HCT116 (cell line): ENCODE results near the gene MN1. TPM values are rescaled to one million over a fixed set of nuclear protein-coding genes. Genes with fewer than 3 reads are reported as not detected.

Experiments
- ATAC-seq: fragments of 200-7000 bp; cut with Tn5 transposase; 2 replicates; pipeline ENCODE4 v1.9.1; 2020; ENCODE audit warnings: mild to moderate bottlenecking, moderate library complexity
- BruUV-seq: library from RNA; stranded (reverse); fragments of 400-500 nt; replicated peaks from 2 replicates; lab custom pipeline; 2021; lab: Mats Ljungman, UMichigan
- CTCF ChIA-PET: fragments of 300-600 bp; sonication (Branson Sonifier 250); formaldehyde crosslinking; loops from one replicate; lab custom pipeline; 2021; ENCODE audit warnings: antibody characterized with exemption; lab: Charles Lee
- POLR2A ChIA-PET: fragments of 300-600, 350-600 bp; sonication (Branson Sonifier 250); formaldehyde crosslinking; loops from one replicate; lab custom pipeline; 2021; ENCODE audit warnings: antibody characterized with exemption; lab: Charles Lee
- RAD21 ChIA-PET, 2 experiments: fragments of 300-600 bp; sonication (Branson Sonifier 250); formaldehyde crosslinking; loops; one replicate each; lab custom pipeline; 2023; ENCODE audit warnings: low total read pairs in 2 of 2; ENCODE audit not compliant: uncharacterized antibody in 2 of 2, unreplicated experiment in 2 of 2, low non-redundant PET in 1 of 2; lab: Charles Lee
- DNase-seq: peaks from one replicate; pipeline ENCODE4 v3.0.0-alpha.2; 2010; ENCODE audit warnings: low read depth, low spot score
- H2AFZ ChIP-seq: fragments of 200-600 bp; shearing (Covaris generic), sonication (generic); 2 replicates; pipeline ENCODE4 v1.6.1; 2017; ENCODE audit warnings: low read depth, mixed run types, mixed read lengths, antibody characterized with exemption, low read length; ENCODE audit not compliant: poor library complexity, severe bottlenecking
- H3K27ac ChIP-seq: 2 replicates; pipeline ENCODE4 v1.5.1; 2012; ENCODE audit warnings: low read depth, low read length
- H3K27me3 ChIP-seq: fragments of 200-600 bp; sonication (generic); 2 replicates; pipeline ENCODE4 v1.6.1; 2016; ENCODE audit warnings: mixed run types, low read length, mixed read lengths; ENCODE audit not compliant: insufficient read depth
- H3K36me3 ChIP-seq, 2 experiments: fragments of 200-500 bp in 1 of 2; fragments of 200-600 bp in 1 of 2; sonication (Bioruptor generic) in 1 of 2; sonication (generic) in 1 of 2; 2 replicates each; pipeline versions ENCODE4 v1.5.1 to v1.6.1; 2014 to 2016; ENCODE audit warnings: low read length in 2 of 2, inconsistent platforms in 1 of 2, mixed read lengths in 1 of 2, mixed run types in 1 of 2; ENCODE audit not compliant: insufficient read depth in 2 of 2, control insufficient read depth in 1 of 2
- H3K4me1 ChIP-seq, 2 experiments: fragments of 200-600 bp in 1 of 2; sonication (generic) in 1 of 2; 2 replicates each; pipeline versions ENCODE4 v1.5.1 to v1.6.1; 2012 to 2017; ENCODE audit warnings: low read length in 2 of 2, inconsistent platforms in 1 of 2, mild to moderate bottlenecking in 1 of 2, mixed read lengths in 1 of 2, mixed run types in 1 of 2, moderate library complexity in 1 of 2; ENCODE audit not compliant: insufficient read depth in 2 of 2, control insufficient read depth in 1 of 2
- H3K4me2 ChIP-seq: fragments of 200-600 bp; sonication (generic); 2 replicates; pipeline ENCODE4 v1.6.1; 2017; ENCODE audit warnings: mixed run types, low read length, mixed read lengths
- H3K4me3 ChIP-seq, 2 experiments: fragments of 200-600 bp in 1 of 2; sonication (generic) in 1 of 2; replicated peaks in 1 of 2; 2 replicates each; pipeline ENCODE4 v1.5.1; 2011 to 2016; ENCODE audit warnings: low read length in 2 of 2, control low read depth in 1 of 2, low read depth in 1 of 2, mild to moderate bottlenecking in 1 of 2, mixed read lengths in 1 of 2, mixed run types in 1 of 2
- H3K79me2 ChIP-seq: fragments of 200-600 bp; sonication (generic); 2 replicates; pipeline ENCODE4 v1.6.1; 2017; ENCODE audit warnings: mild to moderate bottlenecking, mixed run types, low read length, moderate library complexity, mixed read lengths; ENCODE audit not compliant: insufficient read depth
- H3K9ac ChIP-seq: fragments of 200-600 bp; sonication (generic); 2 replicates; pipeline ENCODE4 v1.6.1; 2016; ENCODE audit warnings: low read length, mixed read lengths
- H3K9me2 ChIP-seq: fragments of 200-600 bp; sonication (generic), shearing (Covaris generic); 2 replicates; pipeline ENCODE4 v1.6.1; 2017; ENCODE audit warnings: mixed run types, mild to moderate bottlenecking, moderate library complexity; ENCODE audit not compliant: insufficient read depth
- H3K9me3 ChIP-seq, 2 experiments: fragments of 200-500 bp in 1 of 2; fragments of 200-600 bp in 1 of 2; sonication (Bioruptor generic) in 1 of 2; sonication (generic) in 1 of 2; 2 replicates each; pipeline ENCODE4 v1.6.1; 2014 to 2017; ENCODE audit warnings: low read length in 2 of 2, mixed read lengths in 2 of 2, inconsistent platforms in 1 of 2, low read depth in 1 of 2, mild to moderate bottlenecking in 1 of 2, mixed run types in 1 of 2, moderate library complexity in 1 of 2; ENCODE audit not compliant: control insufficient read depth in 1 of 2, insufficient read depth in 1 of 2
- H4K20me1 ChIP-seq: fragments of 200-600 bp; sonication (generic), shearing (Covaris generic); 2 replicates; pipeline ENCODE4 v1.6.1; 2017; ENCODE audit warnings: mixed run types, mild to moderate bottlenecking, moderate library complexity; ENCODE audit not compliant: insufficient read depth
- CBX3 ChIP-seq: IDR thresholded peaks from 2 replicates; pipeline ENCODE4 v1.6.1; 2012; ENCODE audit warnings: low read depth
- ELF1 ChIP-seq: IDR thresholded peaks from 2 replicates; pipeline ENCODE4 v1.6.1; 2012; ENCODE audit warnings: low read depth, borderline replicate concordance
- EZH2phosphoT487 ChIP-seq: fragments of 200-600 bp; IDR thresholded peaks from 2 replicates; pipeline ENCODE4 v1.6.1; 2018; ENCODE audit warnings: antibody characterized with exemption, borderline replicate concordance
- FOSL1 ChIP-seq: IDR thresholded peaks from 2 replicates; pipeline ENCODE4 v1.6.1; 2012; ENCODE audit warnings: low read depth
- POLR2A ChIP-seq: IDR thresholded peaks from 2 replicates; pipeline ENCODE4 v1.7.0; 2011; ENCODE audit warnings: borderline replicate concordance; ENCODE audit not compliant: insufficient read depth, insufficient read length; ENCODE audit errors: extremely low read depth
- POLR2AphosphoS5 ChIP-seq: IDR thresholded peaks from 2 replicates; pipeline ENCODE4 v1.6.1; 2011; ENCODE audit warnings: mild to moderate bottlenecking, low read depth, low read length, moderate library complexity
- SIN3A ChIP-seq: IDR thresholded peaks from 2 replicates; pipeline ENCODE4 v1.6.1; 2012; ENCODE audit warnings: low read depth
- SP1 ChIP-seq: IDR thresholded peaks from 2 replicates; pipeline ENCODE4 v1.6.1; 2012; ENCODE audit warnings: low read depth
- SRF ChIP-seq: IDR thresholded peaks from 2 replicates; pipeline ENCODE4 v1.6.1; 2012; ENCODE audit warnings: low read depth
- YY1 ChIP-seq: IDR thresholded peaks from 2 replicates; pipeline ENCODE4 v1.6.1; 2011; ENCODE audit warnings: low read length, low read depth, moderate library complexity, mild to moderate bottlenecking; ENCODE audit not compliant: insufficient replicate concordance; ENCODE audit errors: extremely low read depth
- ZNF274 ChIP-seq: fragments of 200-500 bp; sonication (Bioruptor generic); IDR thresholded peaks from 2 replicates; pipeline ENCODE4 v1.6.1; 2014; ENCODE audit warnings: mild to moderate bottlenecking, low read depth, low read length, inconsistent platforms
- intact Hi-C: fragments of 100-400 bp; cut with micrococcal nuclease; formaldehyde crosslinking; loops from 2 replicates; pipeline ENCODE4 v1.10.0; 2022
- total RNA-seq: library from RNA; stranded (reverse); gene quantifications from one replicate; pipeline ENCODE4 v1.2.1, GENCODE V29; 2021; ENCODE audit not compliant: unreplicated experiment
- TF ChIP-seq, protein P1 (sequence below), 3 experiments: fragments of 200-600 bp in 1 of 3; sonication (generic) in 1 of 3; IDR thresholded peaks in 2 of 3; conservative IDR thresholded peaks in 1 of 3; 2 replicates each; pipeline ENCODE4 v1.5.1; 2012 to 2017; ENCODE audit warnings: low read depth in 2 of 3, low read length in 2 of 3, antibody characterized with exemption in 1 of 3, borderline replicate concordance in 1 of 3, control low read depth in 1 of 3, mild to moderate bottlenecking in 1 of 3, mixed read lengths in 1 of 3, mixed run types in 1 of 3, moderate library complexity in 1 of 3; ENCODE audit not compliant: insufficient read depth in 1 of 3
- TF ChIP-seq, protein P2 (sequence below): IDR thresholded peaks from 2 replicates; pipeline ENCODE4 v1.6.1; 2012
- TF ChIP-seq, protein P3 (sequence below): IDR thresholded peaks from 2 replicates; pipeline ENCODE4 v1.6.1; 2011; ENCODE audit warnings: mild to moderate bottlenecking, low read length, moderate library complexity; ENCODE audit not compliant: insufficient replicate concordance; ENCODE audit errors: extremely low read depth
- TF ChIP-seq, protein P4 (sequence below): IDR thresholded peaks from 2 replicates; pipeline ENCODE4 v1.6.1; 2012
- TF ChIP-seq, protein P5 (sequence below): IDR thresholded peaks from 2 replicates; pipeline ENCODE4 v1.6.1; 2012; ENCODE audit warnings: low read depth

Gene MN1
- total RNA-seq, 1 experiment from 2014 or later = 2.9 TPM

DNA sequence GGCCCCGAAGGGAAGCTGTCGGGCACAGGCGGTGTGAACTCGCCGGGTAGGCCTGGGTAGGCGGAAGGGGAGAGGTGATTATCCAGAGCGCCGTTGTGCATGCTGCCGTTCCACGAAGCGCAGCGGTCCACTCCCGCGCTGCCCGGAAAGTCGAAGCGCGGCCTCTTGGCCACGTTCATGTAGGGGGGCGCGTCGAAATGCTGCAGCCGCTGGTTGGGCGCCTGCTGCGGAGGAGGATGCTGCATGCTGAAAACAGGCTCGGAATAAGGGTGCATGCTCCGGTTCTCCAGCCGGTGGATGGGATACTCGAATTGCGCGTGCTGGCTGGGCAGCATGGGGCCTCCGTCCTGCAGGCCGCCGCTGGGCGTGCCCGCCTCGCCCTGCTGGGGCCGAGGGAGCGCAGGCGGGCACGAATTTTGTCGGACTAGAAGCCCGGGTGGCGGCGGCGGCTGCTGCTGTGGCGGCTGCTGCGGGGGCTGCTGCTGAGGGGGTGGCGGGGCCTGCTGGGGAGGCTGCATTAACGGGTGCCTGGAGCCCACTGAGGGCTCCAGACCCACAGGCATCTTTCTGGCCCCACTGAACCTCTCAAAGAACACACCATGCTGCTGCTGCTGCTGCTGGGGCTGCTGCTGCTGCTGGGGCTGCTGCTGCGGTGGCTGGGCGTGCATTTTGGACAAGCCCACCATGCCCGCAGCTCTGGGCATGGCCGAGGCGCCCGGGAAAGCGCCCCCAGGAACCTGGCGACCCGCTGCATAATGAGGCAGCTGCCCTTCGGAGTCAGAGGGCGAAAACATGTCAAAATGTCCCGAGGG is 2.3 kb downstream of the MN1 start:
- no peaks in the 10 kb centered on the region for H3K9me3 ChIP-seq
- no peaks in the 10 kb centered on the region for H3K36me3 ChIP-seq
- H3K27ac ChIP-seq = no peak overlapping the region
- POLR2A ChIA-PET = no interaction called here
- ATAC-seq (no peak), DNase-seq (no peak)
- no peak overlapping the region for H3K4me3 ChIP-seq
- H4K20me1 ChIP-seq = no peaks in the 10 kb centered on the region
- no peaks in the 10 kb centered on the region for H3K9me2 ChIP-seq
- no peak overlapping the region for H2AFZ ChIP-seq
- CTCF ChIA-PET = no interaction called here
- RAD21 ChIA-PET = no interaction called here
- BruUV-seq = no TSS peak
- H3K9ac ChIP-seq = no peak overlapping the region
- H3K4me1 ChIP-seq = peaks cover 6 to 12% of the 10 kb centered on the region in 2 experiments; a peak in 2 of 4 replicates
- H3K27me3 ChIP-seq = no peaks in the 10 kb centered on the region
- TF ChIP-seq ZNF274 (no peak), SIN3A (no peak), FOSL1 (no peak), SP1 (no peak), EZH2phosphoT487 (no peak), ELF1 (no peak), POLR2AphosphoS5 (no peak), SRF (no peak), YY1 (no peak), POLR2A (no peak), CBX3 (no peak)
- TF ChIP-seq, protein P1, sequence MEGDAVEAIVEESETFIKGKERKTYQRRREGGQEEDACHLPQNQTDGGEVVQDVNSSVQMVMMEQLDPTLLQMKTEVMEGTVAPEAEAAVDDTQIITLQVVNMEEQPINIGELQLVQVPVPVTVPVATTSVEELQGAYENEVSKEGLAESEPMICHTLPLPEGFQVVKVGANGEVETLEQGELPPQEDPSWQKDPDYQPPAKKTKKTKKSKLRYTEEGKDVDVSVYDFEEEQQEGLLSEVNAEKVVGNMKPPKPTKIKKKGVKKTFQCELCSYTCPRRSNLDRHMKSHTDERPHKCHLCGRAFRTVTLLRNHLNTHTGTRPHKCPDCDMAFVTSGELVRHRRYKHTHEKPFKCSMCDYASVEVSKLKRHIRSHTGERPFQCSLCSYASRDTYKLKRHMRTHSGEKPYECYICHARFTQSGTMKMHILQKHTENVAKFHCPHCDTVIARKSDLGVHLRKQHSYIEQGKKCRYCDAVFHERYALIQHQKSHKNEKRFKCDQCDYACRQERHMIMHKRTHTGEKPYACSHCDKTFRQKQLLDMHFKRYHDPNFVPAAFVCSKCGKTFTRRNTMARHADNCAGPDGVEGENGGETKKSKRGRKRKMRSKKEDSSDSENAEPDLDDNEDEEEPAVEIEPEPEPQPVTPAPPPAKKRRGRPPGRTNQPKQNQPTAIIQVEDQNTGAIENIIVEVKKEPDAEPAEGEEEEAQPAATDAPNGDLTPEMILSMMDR (IDR thresholded peaks at IDR 0.05 in 2 of 3, conservative IDR thresholded peaks at IDR 0.05 in 1 of 3; ENCODE audit: borderline replicate concordance in 1 of 3, insufficient read depth in 1 of 3, low read depth in 2 of 3, low read length in 2 of 3) = no peak
- TF ChIP-seq, protein P2, sequence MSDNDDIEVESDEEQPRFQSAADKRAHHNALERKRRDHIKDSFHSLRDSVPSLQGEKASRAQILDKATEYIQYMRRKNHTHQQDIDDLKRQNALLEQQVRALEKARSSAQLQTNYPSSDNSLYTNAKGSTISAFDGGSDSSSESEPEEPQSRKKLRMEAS = no peak
- TF ChIP-seq, protein P3, sequence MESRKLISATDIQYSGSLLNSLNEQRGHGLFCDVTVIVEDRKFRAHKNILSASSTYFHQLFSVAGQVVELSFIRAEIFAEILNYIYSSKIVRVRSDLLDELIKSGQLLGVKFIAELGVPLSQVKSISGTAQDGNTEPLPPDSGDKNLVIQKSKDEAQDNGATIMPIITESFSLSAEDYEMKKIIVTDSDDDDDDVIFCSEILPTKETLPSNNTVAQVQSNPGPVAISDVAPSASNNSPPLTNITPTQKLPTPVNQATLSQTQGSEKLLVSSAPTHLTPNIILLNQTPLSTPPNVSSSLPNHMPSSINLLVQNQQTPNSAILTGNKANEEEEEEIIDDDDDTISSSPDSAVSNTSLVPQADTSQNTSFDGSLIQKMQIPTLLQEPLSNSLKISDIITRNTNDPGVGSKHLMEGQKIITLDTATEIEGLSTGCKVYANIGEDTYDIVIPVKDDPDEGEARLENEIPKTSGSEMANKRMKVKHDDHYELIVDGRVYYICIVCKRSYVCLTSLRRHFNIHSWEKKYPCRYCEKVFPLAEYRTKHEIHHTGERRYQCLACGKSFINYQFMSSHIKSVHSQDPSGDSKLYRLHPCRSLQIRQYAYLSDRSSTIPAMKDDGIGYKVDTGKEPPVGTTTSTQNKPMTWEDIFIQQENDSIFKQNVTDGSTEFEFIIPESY = no peak
- TF ChIP-seq, protein P4, sequence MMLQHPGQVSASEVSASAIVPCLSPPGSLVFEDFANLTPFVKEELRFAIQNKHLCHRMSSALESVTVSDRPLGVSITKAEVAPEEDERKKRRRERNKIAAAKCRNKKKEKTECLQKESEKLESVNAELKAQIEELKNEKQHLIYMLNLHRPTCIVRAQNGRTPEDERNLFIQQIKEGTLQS = no peak
- TF ChIP-seq, protein P5, sequence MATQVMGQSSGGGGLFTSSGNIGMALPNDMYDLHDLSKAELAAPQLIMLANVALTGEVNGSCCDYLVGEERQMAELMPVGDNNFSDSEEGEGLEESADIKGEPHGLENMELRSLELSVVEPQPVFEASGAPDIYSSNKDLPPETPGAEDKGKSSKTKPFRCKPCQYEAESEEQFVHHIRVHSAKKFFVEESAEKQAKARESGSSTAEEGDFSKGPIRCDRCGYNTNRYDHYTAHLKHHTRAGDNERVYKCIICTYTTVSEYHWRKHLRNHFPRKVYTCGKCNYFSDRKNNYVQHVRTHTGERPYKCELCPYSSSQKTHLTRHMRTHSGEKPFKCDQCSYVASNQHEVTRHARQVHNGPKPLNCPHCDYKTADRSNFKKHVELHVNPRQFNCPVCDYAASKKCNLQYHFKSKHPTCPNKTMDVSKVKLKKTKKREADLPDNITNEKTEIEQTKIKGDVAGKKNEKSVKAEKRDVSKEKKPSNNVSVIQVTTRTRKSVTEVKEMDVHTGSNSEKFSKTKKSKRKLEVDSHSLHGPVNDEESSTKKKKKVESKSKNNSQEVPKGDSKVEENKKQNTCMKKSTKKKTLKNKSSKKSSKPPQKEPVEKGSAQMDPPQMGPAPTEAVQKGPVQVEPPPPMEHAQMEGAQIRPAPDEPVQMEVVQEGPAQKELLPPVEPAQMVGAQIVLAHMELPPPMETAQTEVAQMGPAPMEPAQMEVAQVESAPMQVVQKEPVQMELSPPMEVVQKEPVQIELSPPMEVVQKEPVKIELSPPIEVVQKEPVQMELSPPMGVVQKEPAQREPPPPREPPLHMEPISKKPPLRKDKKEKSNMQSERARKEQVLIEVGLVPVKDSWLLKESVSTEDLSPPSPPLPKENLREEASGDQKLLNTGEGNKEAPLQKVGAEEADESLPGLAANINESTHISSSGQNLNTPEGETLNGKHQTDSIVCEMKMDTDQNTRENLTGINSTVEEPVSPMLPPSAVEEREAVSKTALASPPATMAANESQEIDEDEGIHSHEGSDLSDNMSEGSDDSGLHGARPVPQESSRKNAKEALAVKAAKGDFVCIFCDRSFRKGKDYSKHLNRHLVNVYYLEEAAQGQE = no peak
- intact Hi-C loops = no loop called here
- no peak overlapping the region for H3K4me2 ChIP-seq
- no peaks in the 10 kb centered on the region for H3K79me2 ChIP-seq
